ENCODE data around the gene LGALS7.
"Not testable (repeated sequence)": the region's sequence is repeated elsewhere in the genome, so short reads cannot be mapped to it uniquely, and the experiment has no call there.

Gene LGALS7

DNA sequence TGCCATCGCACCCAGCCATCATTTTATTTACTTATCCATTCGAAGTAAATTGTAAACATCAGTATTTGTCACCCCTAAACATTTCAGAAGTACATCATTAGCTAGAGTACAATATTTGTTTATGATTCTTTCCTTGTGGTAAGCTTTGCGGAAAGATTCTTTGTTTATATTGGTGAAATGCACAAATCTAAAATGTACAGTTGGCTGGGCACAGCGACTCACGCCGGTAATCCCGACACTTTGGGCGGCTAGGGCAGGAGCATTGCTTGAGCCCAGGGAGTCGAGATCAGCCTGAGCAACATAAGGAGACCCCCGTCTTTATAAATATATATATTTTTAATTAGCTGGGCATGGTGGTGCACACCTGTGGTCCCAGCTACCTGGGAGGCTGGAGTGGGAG lies 25.8 kb upstream of the LGALS7 start:
- DNase-seq (ENCODE audit: low spot score) = no peak

DNA sequence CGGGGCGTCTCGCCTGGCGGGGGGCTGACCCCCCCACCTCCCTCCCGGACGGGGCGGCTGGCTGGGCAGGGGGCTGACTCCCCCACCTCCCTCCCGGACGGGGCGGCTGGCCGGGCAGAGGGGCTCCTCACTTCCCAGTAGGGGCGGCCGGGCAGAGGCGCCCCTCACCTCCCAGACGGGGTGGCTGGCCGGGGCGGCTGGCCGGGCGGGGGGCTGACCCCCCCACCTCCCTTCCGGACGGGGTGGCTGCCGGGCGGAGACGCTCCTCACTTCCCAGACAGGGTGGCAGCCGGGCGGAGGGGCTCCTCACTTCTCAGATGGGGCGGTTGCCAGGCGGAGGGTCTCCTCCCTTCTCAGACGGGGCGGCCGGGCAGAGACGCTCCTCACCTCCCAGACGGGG lies 24.5 kb upstream of the LGALS7 start:
- not testable (repeated sequence) for DNase-seq (ENCODE audit: low spot score)

DNA sequence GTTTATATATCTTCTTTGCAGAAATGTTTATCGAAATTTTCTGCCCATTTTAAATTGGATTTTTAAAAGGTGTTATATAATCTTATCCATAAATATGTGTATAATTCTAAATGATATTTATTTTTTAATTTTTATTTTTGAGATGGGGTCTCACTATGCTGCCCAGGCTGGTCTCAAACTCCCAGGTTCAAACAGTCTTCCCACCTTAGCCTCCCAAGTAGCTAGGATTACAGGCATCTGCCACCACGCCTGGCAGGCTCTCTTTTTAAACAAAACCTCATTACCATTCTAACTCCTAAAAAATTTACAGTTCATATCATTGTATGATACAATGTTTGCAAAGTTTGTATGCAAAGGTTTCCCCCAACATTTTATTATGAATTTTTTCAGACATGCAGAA lies 22.8 kb upstream of the LGALS7 start:
- DNase-seq (ENCODE audit: low spot score) = no peak

- no peak for DNase-seq (ENCODE audit: low spot score)
These were observed 22.2 kb upstream of the LGALS7 start for GRCh38 chr19:38795549-38795948.

DNA sequence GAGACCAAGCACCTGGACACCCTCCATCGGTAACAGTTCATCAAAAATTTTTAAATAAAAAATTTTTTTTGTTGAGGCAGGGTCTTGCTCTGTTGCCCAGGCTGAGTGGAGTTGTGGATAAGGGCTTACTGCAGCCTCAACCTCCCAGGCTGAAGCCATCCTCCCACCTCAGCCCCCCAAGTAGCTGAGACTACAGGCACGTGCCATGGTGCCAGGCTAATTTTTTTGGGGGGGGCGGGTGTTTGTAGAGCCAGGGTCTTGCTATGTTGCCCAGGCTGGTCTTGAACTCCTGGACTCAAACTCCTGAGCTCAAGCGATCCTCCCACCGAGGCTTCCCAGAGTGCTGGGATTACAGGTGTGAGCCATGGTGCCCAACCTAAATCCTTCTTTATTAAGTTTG lies 20.4 kb upstream of the LGALS7 start:
- no peak for DNase-seq (ENCODE audit: low spot score)

GRCh38 chr19:38793177-38793576 lies 19.9 kb upstream of the LGALS7 start:
- no peak for DNase-seq (ENCODE audit: low spot score)

- no peak for DNase-seq (ENCODE audit: low spot score)
These were observed 19.2 kb upstream of the LGALS7 start for GRCh38 chr19:38792250-38793111.

DNA sequence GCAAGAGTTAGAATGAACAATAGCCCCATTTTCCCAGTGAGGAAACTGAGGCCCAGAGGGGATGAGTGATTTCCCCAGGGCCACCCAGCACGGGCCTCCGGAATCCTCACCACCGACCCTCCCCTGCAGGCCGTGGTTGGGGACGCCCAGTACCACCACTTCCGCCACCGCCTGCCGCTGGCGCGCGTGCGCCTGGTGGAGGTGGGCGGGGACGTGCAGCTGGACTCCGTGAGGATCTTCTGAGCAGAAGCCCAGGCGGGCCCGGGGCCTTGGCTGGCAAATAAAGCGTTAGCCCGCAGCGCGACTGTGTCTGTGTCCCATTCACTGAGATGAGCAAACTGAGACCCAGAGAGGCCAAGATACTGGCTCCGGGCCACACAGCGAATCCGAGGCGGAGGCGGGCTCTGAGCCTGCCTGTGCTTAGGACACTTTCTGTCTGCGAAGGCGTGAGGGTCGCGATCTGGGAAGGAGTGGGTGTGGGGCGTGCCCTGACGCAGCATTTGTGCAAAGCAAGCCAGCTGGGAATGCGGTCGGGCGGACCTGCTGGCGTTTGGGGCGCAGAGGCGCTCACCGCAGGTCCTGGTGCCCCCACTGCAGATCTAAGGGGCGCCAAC lies 18.2 kb upstream of the LGALS7 start:
- not testable (repeated sequence) for DNase-seq (ENCODE audit: low spot score)

- not testable (repeated sequence) for DNase-seq (ENCODE audit: low spot score)
These were observed 17.4 kb upstream of the LGALS7 start for GRCh38 chr19:38790507-38791403.

GRCh38 chr19:38788478-38789243 lies 15.3 kb upstream of the LGALS7 start, which contains the start of gene LGALS7B:
Gene LGALS7B, plus strand, starts transcription at chr19:38789200. Its CDS starts 27 bp downstream, at chr19:38789227.
- DNase-seq (ENCODE audit: low spot score) = no peak

DNA sequence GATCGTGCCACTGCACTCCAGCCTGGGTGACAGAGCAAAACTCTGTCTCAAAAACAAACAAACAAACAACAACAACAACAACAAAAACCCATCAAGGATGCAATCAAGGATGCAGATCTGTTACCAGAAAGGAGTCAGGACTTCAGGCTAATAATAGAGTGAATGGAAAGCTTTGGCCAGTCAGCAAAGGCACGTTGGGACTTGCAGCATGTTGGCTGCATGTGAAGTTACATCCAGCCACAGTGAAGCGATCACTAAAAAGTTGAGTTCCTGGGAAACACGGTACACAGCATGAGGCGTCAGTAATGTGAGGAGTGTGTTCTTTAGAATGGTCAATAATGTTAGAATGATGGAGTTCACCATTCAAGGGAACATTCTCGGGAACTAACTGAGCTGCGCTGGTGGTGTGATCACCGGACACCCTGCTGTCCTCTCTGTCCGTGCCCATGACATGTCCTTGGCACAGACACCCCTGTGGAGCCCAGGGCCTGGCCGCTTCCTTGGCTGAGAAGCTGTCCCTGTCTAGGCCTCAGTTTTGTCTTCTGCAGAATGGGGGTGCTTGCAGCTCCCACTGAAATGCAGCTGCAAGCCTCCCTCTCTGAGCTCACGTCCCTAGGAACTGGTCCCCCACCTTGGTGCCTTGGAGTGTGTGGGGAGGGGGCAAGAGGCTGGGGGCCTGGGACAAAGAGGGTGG lies 13.4 kb upstream of the LGALS7 start:
- DNase-seq (ENCODE audit: low spot score) = no peak

GRCh38 chr19:38786061-38786460 lies 12.7 kb upstream of the LGALS7 start:
- not testable (repeated sequence) for DNase-seq (ENCODE audit: low spot score)

DNA sequence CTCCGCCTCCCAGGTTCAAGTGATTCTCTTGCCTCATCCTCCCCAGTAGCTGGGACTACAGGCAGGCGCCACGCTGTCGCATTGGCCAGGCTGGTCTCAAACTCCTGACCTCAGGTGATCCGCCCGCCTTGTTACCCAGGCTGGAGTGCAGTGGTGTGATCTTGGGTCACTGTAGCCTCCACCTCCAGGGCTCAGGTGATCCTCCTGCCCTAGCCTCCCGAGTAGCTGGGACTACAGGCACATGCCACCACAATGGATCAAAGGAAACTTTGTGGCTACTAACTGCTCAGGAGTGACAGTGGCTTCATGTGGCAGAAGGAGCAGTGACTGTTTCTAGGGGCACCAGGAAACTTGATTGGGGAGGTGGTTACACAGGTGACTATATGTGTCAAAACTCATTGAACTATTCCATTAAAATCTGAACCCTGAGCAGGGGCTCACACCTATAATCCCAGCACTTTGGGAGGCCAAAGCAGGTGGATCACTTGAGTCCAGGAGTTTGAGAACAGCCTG lies 11.9 kb upstream of the LGALS7 start:
- DNase-seq (ENCODE audit: low spot score) = no peak

GRCh38 chr19:38784224-38784623 lies 10.9 kb upstream of the LGALS7 start:
- no peak for DNase-seq (ENCODE audit: low spot score)

DNA sequence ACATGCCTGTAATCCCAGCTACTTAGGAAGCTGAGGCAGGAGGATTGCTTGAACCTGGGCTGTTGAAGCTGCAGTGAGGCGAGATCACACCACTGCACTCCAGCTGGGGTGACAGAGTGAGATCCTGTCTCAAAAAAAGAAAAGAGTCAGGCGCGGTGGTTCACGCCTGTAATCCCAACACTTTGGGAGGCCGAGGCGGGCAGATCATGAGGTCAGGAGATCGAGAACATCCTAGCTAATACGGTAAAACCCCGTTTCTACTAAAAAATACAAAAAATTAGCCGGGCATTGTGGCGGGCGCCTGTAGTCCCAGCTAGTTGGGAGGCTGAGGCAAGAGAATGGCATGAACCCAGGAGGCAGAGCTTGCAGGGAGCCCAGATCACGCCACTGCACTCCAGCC lies 8.9 kb upstream of the LGALS7 start:
- not testable (repeated sequence) for DNase-seq (ENCODE audit: low spot score)

DNA sequence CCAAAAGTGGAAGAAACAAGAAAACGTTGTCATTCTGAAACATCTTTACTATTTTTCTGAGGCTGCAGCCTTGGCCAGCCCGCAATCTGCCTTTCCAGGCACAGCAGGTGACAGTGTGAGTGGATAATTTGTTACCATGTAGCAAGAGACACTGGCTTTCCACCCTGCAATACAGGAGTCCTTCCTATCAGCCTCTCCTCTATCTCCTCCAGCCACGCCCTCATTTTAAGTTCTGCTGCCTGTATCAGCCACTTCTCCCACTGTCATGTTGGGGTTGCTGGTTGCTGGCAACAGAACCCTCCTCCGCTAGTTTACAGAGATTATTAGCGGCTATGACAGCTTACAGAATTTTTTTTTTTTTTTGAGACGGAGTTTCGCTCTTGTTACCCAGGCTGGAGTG lies 7.7 kb upstream of the LGALS7 start:
- DNase-seq (ENCODE audit: low spot score) = no peak

DNA sequence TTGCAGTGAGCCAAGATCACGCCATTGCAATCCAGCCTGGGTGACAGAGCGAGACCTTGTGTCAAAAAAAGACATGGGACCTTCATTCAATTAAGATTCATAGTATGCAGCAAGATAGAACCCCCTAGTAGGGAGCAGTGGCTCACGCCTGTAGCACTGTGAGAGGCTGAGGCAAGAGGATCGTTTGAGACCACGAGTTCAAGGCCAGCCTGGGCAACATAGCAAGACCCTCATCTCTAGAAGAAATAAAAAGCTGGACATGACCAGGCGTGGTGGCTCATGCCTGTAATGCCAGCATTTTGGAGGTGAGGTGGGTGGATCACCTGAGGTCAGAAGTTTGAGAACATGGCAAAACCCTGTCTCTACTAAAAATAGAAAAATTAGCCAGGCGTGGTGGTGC lies 7.1 kb upstream of the LGALS7 start:
- DNase-seq (ENCODE audit: low spot score) = no peak

- DNase-seq (ENCODE audit: low spot score) = no peak
These were observed 5.4 kb upstream of the LGALS7 start for GRCh38 chr19:38778733-38779132.

- no peak for DNase-seq (ENCODE audit: low spot score)
These were observed 1.0 kb upstream of the LGALS7 start for GRCh38 chr19:38774181-38774950.

DNA sequence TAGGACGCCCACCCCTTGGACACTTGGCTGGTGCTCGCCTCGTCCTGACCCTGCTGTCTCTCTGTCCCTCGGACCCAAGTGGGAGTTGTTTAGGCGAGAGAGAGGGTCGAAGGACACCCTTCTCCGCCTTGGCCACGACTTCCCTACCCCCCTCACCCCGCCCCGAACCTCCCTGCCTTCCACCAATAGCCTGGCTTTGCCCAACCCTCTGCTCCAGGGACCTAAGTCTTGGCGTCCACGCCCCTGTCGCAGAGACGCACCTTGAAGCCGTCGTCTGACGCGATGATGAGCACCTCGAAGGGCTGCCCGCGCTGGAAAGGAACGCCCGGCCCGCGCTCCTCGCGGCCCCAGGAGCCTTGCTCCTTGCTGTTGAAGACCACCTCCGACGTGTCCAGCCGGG lies 1.7 kb downstream of the LGALS7 start:
- DNase-seq (ENCODE audit: low spot score) = not testable (repeated sequence)
